PFSK-1 (cell line): ENCODE results near the gene TBPL1.

Experiments
- POLR2AphosphoS5 ChIP-seq: IDR thresholded peaks from 2 replicates; pipeline ENCODE4 v1.6.1; 2012; ENCODE audit warnings: low read depth, mild to moderate bottlenecking, control low read depth, low read length, moderate library complexity
- REST ChIP-seq, 2 experiments: IDR thresholded peaks; 2 replicates each; pipeline versions ENCODE4 v1.6.1 to v1.8.0; 2011 to 2012; ENCODE audit warnings: low read depth in 2 of 2, low read length in 2 of 2, control low read depth in 1 of 2, inconsistent platforms in 1 of 2, mild to moderate bottlenecking in 1 of 2, moderate library complexity in 1 of 2; ENCODE audit not compliant: insufficient read depth in 1 of 2

GRCh38 chr6:133903855-133904254 is 49.2 kb upstream of the TBPL1 start:
- no peak for TF ChIP-seq POLR2AphosphoS5
- no peak for TF ChIP-seq REST (IDR thresholded peaks at IDR 0.05; ENCODE audit: insufficient read depth in 1 of 2, low read depth in 2 of 2, low read length in 2 of 2)
